BJ (cell line): ENCODE measurements around the gene ITGA11. TPM values are rescaled to one million over a fixed set of nuclear protein-coding genes. Genes with fewer than 3 reads are reported as not detected.
"Not testable (repeated sequence)": the region's sequence is repeated elsewhere in the genome, so short reads cannot be mapped to it uniquely, and the experiment has no call there.

ENCODE experiments used
- CTCF ChIA-PET: fragments of 350-600 bp; formaldehyde crosslinking; extraction: SDS; loops from one replicate; lab custom pipeline; 2021; ENCODE audit warnings: antibody characterized with exemption, inconsistent platforms; lab: Yijun Ruan, JAX
- POLR2A ChIA-PET: fragments of 300-600 bp; sonication (Branson Sonifier 250); formaldehyde crosslinking; extraction: SDS; loops from one replicate; lab custom pipeline; 2021; ENCODE audit warnings: antibody characterized with exemption; lab: Charles Lee
- DNase-seq: peaks from one replicate; pipeline ENCODE4 v3.0.0-alpha.2; 2011; ENCODE audit warnings: low read depth
- H3K27me3 ChIP-seq: 2 replicates; pipeline ENCODE4 v1.6.0; 2011; ENCODE audit warnings: low read length; ENCODE audit not compliant: control insufficient read depth, insufficient read depth
- H3K36me3 ChIP-seq: 2 replicates; pipeline ENCODE4 v1.5.1; 2011; ENCODE audit warnings: low read length; ENCODE audit not compliant: control insufficient read depth, insufficient read depth
- H3K4me3 ChIP-seq: 2 replicates; pipeline ENCODE4 v1.5.1; 2011; ENCODE audit warnings: low read depth, mild to moderate bottlenecking, control low read depth, low read length
- polyA plus RNA-seq: library from polyadenylated mRNA; depleted of rRNA; stranded (reverse); fragments of >200 nt; gene quantifications from 2 replicates; pipeline ENCODE4 v1.2.3, GENCODE V29; 2011
- TF ChIP-seq, protein P1 (sequence below): IDR thresholded peaks from 2 replicates; pipeline ENCODE4 v1.5.1; 2011; ENCODE audit warnings: low read depth, mild to moderate bottlenecking, control low read depth, inconsistent platforms, low read length, moderate library complexity; ENCODE audit not compliant: insufficient read depth

The ITGA11 gene
- polyA plus RNA-seq, 1 experiment = 72.7 TPM

DNA sequence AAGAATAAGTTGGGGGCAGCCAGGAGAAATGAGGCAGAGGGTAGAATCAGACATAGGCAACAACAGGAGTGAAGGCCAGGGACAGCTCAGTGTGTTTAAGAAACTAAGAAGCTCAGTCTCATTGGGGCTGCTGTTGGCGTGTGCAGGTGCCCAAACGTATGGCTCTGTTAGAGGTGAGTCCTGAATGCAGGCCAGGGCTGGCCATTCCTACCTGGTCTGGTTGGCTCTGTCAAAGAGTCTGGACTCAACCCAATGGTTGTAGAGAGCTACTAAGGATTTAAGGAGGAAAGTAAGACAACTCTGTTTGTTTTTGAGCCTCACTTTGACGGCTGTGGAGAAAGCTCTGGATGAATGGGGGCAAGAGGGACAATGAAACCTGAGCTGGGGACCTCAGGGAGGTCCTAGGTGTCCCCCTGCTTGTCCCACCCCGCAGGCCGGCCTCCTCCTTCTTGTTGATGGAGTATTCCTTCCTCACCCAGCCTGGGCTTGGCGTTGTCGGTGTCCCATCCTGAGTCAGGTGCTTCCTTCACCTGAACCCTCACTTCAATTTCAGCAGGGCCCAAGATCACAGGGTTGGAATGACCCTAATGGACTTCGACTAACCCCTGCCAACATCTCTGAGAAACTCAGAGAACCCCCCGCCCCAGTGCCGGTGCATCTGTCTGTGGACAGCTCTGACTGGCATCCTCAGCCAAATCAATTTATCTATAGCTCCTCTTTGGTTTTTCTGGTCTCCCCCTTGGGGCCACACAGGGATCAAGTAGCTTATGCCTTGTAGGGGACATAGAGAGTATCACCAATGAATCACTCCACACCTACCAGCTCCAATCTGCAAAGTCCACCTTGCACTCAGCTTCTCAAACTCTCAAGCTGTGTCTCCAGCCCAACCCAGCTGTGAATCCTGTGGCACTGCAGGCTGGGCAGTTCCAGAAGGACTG is 8.3 kb downstream of the ITGA11 start:
- TF ChIP-seq, protein P1, sequence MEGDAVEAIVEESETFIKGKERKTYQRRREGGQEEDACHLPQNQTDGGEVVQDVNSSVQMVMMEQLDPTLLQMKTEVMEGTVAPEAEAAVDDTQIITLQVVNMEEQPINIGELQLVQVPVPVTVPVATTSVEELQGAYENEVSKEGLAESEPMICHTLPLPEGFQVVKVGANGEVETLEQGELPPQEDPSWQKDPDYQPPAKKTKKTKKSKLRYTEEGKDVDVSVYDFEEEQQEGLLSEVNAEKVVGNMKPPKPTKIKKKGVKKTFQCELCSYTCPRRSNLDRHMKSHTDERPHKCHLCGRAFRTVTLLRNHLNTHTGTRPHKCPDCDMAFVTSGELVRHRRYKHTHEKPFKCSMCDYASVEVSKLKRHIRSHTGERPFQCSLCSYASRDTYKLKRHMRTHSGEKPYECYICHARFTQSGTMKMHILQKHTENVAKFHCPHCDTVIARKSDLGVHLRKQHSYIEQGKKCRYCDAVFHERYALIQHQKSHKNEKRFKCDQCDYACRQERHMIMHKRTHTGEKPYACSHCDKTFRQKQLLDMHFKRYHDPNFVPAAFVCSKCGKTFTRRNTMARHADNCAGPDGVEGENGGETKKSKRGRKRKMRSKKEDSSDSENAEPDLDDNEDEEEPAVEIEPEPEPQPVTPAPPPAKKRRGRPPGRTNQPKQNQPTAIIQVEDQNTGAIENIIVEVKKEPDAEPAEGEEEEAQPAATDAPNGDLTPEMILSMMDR = no peak
- ChIA-PET CTCF (no interaction called here), POLR2A (interaction anchor here (0.6 kb wide), 1 partner anchor 332 kb away, joined by 3 read pairs; no protein-coding TSS in a partner anchor)
- H3K4me3 ChIP-seq = no peak overlapping the region
- H3K27me3 ChIP-seq = no peaks in the 10 kb centered on the region
- H3K36me3 ChIP-seq = no peaks in the 10 kb centered on the region
- DNase-seq = no peak

DNA sequence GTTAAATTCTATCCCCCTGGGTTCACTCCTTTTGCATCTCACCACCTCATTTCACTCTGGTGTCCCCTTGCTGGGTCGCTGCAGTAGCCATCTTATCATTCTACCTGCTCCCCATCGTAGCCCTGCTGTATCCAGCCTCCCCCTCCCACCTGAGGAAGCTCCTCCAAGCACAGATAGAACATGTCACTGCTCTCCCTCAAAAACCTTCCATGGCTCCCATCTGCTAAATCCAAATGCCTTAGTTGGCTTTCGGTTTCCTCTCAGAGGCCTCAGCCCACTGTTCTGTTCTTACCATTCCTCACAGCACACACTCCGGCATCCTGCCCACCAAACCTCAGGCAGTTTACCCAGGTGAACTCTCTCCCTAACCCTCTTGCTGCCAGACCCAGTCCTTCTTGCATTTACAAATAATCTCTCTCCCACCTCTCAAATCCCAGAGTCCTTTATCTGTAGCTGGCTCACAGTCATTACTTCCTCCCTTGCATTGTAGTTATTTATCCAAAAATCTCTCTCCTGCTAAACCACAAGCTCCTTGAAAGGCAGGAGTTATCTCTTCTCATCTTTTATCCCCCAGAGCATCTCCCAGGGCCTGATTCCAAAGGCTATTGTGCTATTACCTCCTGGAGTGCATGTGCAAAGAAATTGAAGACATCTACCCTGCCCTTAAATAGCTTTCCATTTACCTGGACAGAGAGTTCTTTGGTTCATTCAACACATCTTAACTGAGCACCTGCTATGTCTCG is 9.4 kb downstream of the ITGA11 start:
- H3K36me3 ChIP-seq, H3K4me3 ChIP-seq, DNase-seq, H3K27me3 ChIP-seq, CTCF ChIA-PET, POLR2A ChIA-PET: not testable (repeated sequence)

- DNase-seq = no peak
- no peaks in the 10 kb centered on the region for H3K36me3 ChIP-seq
- POLR2A ChIA-PET = no interaction called here
- H3K27me3 ChIP-seq = no peaks in the 10 kb centered on the region
- TF ChIP-seq, protein P1 = no peak
- CTCF ChIA-PET = no interaction called here
- no peak overlapping the region for H3K4me3 ChIP-seq
These were observed 10.1 kb downstream of the ITGA11 start for GRCh38 chr15:68421798-68422402.

- CTCF ChIA-PET = no interaction called here
- Histone ChIP-seq H3K4me3 (no peak overlapping the region), H3K36me3 (no peaks in the 10 kb centered on the region), H3K27me3 (no peaks in the 10 kb centered on the region)
- DNase-seq = no peak
- POLR2A ChIA-PET = interaction anchor here (0.6 kb wide), 1 partner anchor 34 kb away, joined by 3 read pairs; no protein-coding TSS in a partner anchor
- TF ChIP-seq, protein P1 = no peak
These were observed 10.8 kb downstream of the ITGA11 start for GRCh38 chr15:68421115-68421551.

DNA sequence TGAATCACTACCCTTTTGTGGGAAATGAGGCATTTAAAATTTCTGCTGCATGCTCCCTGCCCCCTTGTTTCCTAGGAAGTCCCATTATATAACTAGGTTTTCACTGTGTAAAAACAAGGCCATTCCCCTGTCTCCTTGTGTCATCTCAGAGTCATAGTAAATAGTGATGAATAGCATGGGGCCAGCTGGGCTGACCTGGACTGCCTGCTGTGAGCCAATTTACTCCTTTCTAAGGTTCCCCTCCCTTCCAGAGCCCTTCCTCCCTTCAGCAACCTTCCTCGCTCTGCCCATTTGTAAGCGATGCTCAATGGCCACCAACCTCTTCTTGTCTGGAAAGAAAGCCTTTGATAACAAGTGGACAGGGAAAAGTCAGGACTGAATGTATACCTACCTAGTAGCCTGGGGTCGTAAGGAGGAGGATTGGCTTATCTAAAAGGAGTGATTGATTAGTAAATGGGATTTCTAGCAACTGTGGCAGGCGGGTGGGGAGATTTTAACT is 11.7 kb downstream of the ITGA11 start:
- TF ChIP-seq, protein P1 = no peak
- POLR2A ChIA-PET = no interaction called here
- CTCF ChIA-PET = interaction anchor here (1.0 kb wide), 1 partner anchor 130 kb away, joined by 4 read pairs; no protein-coding TSS in a partner anchor
- DNase-seq = no peak
- Histone ChIP-seq H3K36me3 (no peaks in the 10 kb centered on the region), H3K4me3 (no peak overlapping the region), H3K27me3 (no peaks in the 10 kb centered on the region)
